Retinal pigment epithelial cell (primary cell): ENCODE data around the gene ZCCHC24.

Experiments
- DNase-seq: peaks from one replicate; pipeline ENCODE4 v3.0.0-alpha.2; 2010; ENCODE audit warnings: low read depth
- H3K4me3 ChIP-seq: 2 replicates; pipeline ENCODE4 v1.5.1; 2011; ENCODE audit warnings: mild to moderate bottlenecking, low read length, control low read depth, moderate library complexity
- CTCF ChIP-seq: conservative IDR thresholded peaks from 2 replicates; pipeline ENCODE4 v1.5.1; 2011; ENCODE audit warnings: low read depth, low read length, control low read depth, inconsistent platforms

ZCCHC24 gene

GRCh38 chr10:79355420-79356017 lies 89.9 kb downstream of the ZCCHC24 start:
- no peak overlapping the region for H3K4me3 ChIP-seq
- TF ChIP-seq CTCF = no peak
- DNase-seq = no peak

- no peak for DNase-seq
- H3K4me3 ChIP-seq = no peak overlapping the region
Observed at GRCh38 chr10:79354615-79355014, 90.8 kb downstream of the ZCCHC24 start.

GRCh38 chr10:79354141-79354540 lies 91.3 kb downstream of the ZCCHC24 start:
- TF ChIP-seq CTCF = no peak
- H3K4me3 ChIP-seq = no peak overlapping the region
- DNase-seq = no peak

More at GRCh38 chr10:79354615-79355014, 90.8 kb downstream of the ZCCHC24 start:
- TF ChIP-seq CTCF = no peak

GRCh38 chr10:79353726-79354125 lies 91.7 kb downstream of the ZCCHC24 start:
- TF ChIP-seq CTCF = no peak
- DNase-seq = no peak
- H3K4me3 ChIP-seq = no peak overlapping the region

GRCh38 chr10:79353000-79353406 lies 92.4 kb downstream of the ZCCHC24 start:
- TF ChIP-seq CTCF = no peak
- no peak overlapping the region for H3K4me3 ChIP-seq
- DNase-seq = no peak

GRCh38 chr10:79352035-79352877 lies 93.2 kb downstream of the ZCCHC24 start:
- DNase-seq = no peak
- no peak for TF ChIP-seq CTCF
- H3K4me3 ChIP-seq = no peak overlapping the region

- no peak overlapping the region for H3K4me3 ChIP-seq
- TF ChIP-seq CTCF = no peak
- DNase-seq = no peak
Observed at GRCh38 chr10:79351332-79351731, 94.1 kb downstream of the ZCCHC24 start.
